Gastrocnemius medialis (tissue), 4 donors: Measurements from ENCODE around the gene CLVS2. TPM values are rescaled to one million over a fixed set of nuclear protein-coding genes. Genes with fewer than 3 reads are reported as not detected.

Experiments used
- ATAC-seq, 2 donors: fragments of 150-250 bp; one replicate each; pipeline ENCODE4 v1.9.1; 2016
- DNase-seq, 2 donors: peaks; one replicate each; pipeline ENCODE4 v3.0.0-alpha.2; 2019
- H3K27ac ChIP-seq, 4 donors: fragments of 200-600 bp; sonication (generic); 1 replicate in 1 of 4; 2 replicates in 3 of 4; pipeline ENCODE4 v1.5.1; 2016 to 2018; ENCODE audit warnings: mild to moderate bottlenecking in 2 of 4, moderate library complexity in 1 of 4
- H3K27me3 ChIP-seq, 3 donors: fragments of 200-600 bp; sonication (generic) in 2 of 3; 1 replicate in 1 of 3; 2 replicates in 2 of 3; pipeline versions ENCODE4 v1.5.1 to v1.6.0; 2016 to 2019; ENCODE audit warnings: mild to moderate bottlenecking in 1 of 3, moderate library complexity in 1 of 3
- H3K36me3 ChIP-seq, 2 donors: fragments of 200-600 bp; sonication (generic) in 1 of 2; one replicate each; pipeline ENCODE4 v1.5.1; 2017 to 2018
- H3K4me1 ChIP-seq, 2 donors: fragments of 200-600 bp; sonication (generic) in 1 of 2; one replicate each; pipeline ENCODE4 v1.5.1; 2016 to 2017; ENCODE audit warnings: mild to moderate bottlenecking in 2 of 2
- H3K4me3 ChIP-seq, 4 donors: fragments of 200-600 bp; sonication (generic) in 3 of 4; 1 replicate in 1 of 4; 2 replicates in 3 of 4; pipeline ENCODE4 v1.5.1; 2016 to 2019; ENCODE audit warnings: mild to moderate bottlenecking in 2 of 4
- H3K9me3 ChIP-seq, 3 donors: fragments of 200-600 bp; sonication (generic) in 2 of 3; 1 replicate in 1 of 3; 2 replicates in 2 of 3; pipeline ENCODE4 v1.5.1; 2016 to 2019
- POLR2A ChIP-seq, 2 donors: fragments of 450-650 bp; IDR thresholded peaks; one replicate each; pipeline ENCODE4 v1.6.1; 2017; ENCODE audit warnings: antibody characterized with exemption in 2 of 2, mild to moderate bottlenecking in 2 of 2, moderate library complexity in 2 of 2
- in situ Hi-C, 4 donors: fragments of 200-750 bp; cut with MboI; loops; one replicate each; pipeline versions ENCODE4 v1.15.0 to v1.8.0; 2017; ENCODE audit warnings: low sequenced_read_pairs in 4 of 4
- intact Hi-C: fragments of 100-400 bp; cut with DNase I; formaldehyde crosslinking; loops from one replicate; pipeline ENCODE4 v1.15.1; 2023; ENCODE audit warnings: low total_unique reads
- total RNA-seq, 4 donors: library from RNA; depleted of rRNA; stranded (reverse); fragments of >200 nt; gene quantifications; one replicate each; pipeline versions ENCODE4 v1.1.0 to v1.2.3, GENCODE V29; 2016
- TF ChIP-seq, protein P1 (sequence below), 5 experiments: fragments of 450-650 bp in 3 of 5; fragments of 200-600 bp in 2 of 5; sonication (generic) in 2 of 5; IDR thresholded peaks in 4 of 5; conservative IDR thresholded peaks in 1 of 5; 1 replicate in 4 of 5; 2 replicates in 1 of 5; pipeline ENCODE4 v1.5.1; 2016 to 2019; ENCODE audit warnings: antibody characterized with exemption in 5 of 5, mild to moderate bottlenecking in 3 of 5, moderate library complexity in 3 of 5

The CLVS2 gene
- total RNA-seq, 4 donors from 2014 or later: 0.20 to 0.88 (median 0.61) TPM

GRCh38 chr6:123091091-123091895 is 95.3 kb downstream of the CLVS2 start:
- Histone ChIP-seq H3K9me3 (no peaks in the 10 kb centered on the region), H3K36me3 (no peaks in the 10 kb centered on the region), H3K4me1 (peaks cover 29 to 38% of the 10 kb centered on the region in 2 donors), H3K4me3 (peak overlapping the region in 3 of 4 donors; percentile 1 to 39 (median 15)), H3K27ac (peak overlapping the region; percentile 79 to 91 (median 85)), H3K27me3 (no peaks in the 10 kb centered on the region)
- in situ Hi-C loops: no loop called here
- ATAC-seq (peak; percentile 93 to 94), DNase-seq (peak; percentile 70 to 75)
- intact Hi-C loops: loop anchor here (2.0 to 10.0 kb wide), 4 partner anchors 76 to 296 kb away; no protein-coding TSS in a partner anchor
- TF ChIP-seq, protein P1, sequence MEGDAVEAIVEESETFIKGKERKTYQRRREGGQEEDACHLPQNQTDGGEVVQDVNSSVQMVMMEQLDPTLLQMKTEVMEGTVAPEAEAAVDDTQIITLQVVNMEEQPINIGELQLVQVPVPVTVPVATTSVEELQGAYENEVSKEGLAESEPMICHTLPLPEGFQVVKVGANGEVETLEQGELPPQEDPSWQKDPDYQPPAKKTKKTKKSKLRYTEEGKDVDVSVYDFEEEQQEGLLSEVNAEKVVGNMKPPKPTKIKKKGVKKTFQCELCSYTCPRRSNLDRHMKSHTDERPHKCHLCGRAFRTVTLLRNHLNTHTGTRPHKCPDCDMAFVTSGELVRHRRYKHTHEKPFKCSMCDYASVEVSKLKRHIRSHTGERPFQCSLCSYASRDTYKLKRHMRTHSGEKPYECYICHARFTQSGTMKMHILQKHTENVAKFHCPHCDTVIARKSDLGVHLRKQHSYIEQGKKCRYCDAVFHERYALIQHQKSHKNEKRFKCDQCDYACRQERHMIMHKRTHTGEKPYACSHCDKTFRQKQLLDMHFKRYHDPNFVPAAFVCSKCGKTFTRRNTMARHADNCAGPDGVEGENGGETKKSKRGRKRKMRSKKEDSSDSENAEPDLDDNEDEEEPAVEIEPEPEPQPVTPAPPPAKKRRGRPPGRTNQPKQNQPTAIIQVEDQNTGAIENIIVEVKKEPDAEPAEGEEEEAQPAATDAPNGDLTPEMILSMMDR (IDR thresholded peaks at IDR 0.05 in 4 of 5, conservative IDR thresholded peaks at IDR 0.05 in 1 of 5): no peak
- TF ChIP-seq POLR2A (IDR thresholded peaks at IDR 0.05): peak; percentile 30 to 59

- H3K4me1 ChIP-seq: peaks cover 29 to 38% of the 10 kb centered on the region in 2 donors
- intact Hi-C loops (loop anchor here (2.0 to 10.0 kb wide), 4 partner anchors 75 to 297 kb away; no protein-coding TSS in a partner anchor), in situ Hi-C loops (no loop called here)
- DNase-seq (no peak), ATAC-seq (no peak)
- no peak for TF ChIP-seq POLR2A (IDR thresholded peaks at IDR 0.05)
- TF ChIP-seq, protein P1 (IDR thresholded peaks at IDR 0.05 in 4 of 5, conservative IDR thresholded peaks at IDR 0.05 in 1 of 5): no peak
- H3K36me3 ChIP-seq: no peaks in the 10 kb centered on the region
- peak overlapping the region in 1 of 4 donors; percentile 15 for H3K4me3 ChIP-seq
- H3K27ac ChIP-seq: peak overlapping the region; percentile 79 to 91 (median 85)
- no peaks in the 10 kb centered on the region for H3K9me3 ChIP-seq
- H3K27me3 ChIP-seq: no peaks in the 10 kb centered on the region
Observed at GRCh38 chr6:123091896-123092271, 95.8 kb downstream of the CLVS2 start.

- TF ChIP-seq, protein P1 (IDR thresholded peaks at IDR 0.05 in 4 of 5, conservative IDR thresholded peaks at IDR 0.05 in 1 of 5): no peak
- no peak for TF ChIP-seq POLR2A (IDR thresholded peaks at IDR 0.05)
- intact Hi-C loops (loop anchor here (5.0 to 10.0 kb wide), 3 partner anchors 73 to 300 kb away; no protein-coding TSS in a partner anchor), in situ Hi-C loops (no loop called here)
- Histone ChIP-seq H3K27ac (no peak overlapping the region), H3K4me3 (no peak overlapping the region), H3K4me1 (peaks cover 32 to 47% of the 10 kb centered on the region in 2 donors), H3K27me3 (no peaks in the 10 kb centered on the region), H3K9me3 (no peaks in the 10 kb centered on the region), H3K36me3 (no peaks in the 10 kb centered on the region)
- ATAC-seq (no peak), DNase-seq (no peak)
Observed at GRCh38 chr6:123094795-123095194, 98.8 kb downstream of the CLVS2 start.

- peak in 1 of 2 donors; percentile 17 for TF ChIP-seq POLR2A (IDR thresholded peaks at IDR 0.05)
- TF ChIP-seq, protein P1 (IDR thresholded peaks at IDR 0.05 in 4 of 5, conservative IDR thresholded peaks at IDR 0.05 in 1 of 5): no peak
- Histone ChIP-seq H3K27me3 (no peaks in the 10 kb centered on the region), H3K4me1 (no peaks in the 10 kb centered on the region), H3K9me3 (no peaks in the 10 kb centered on the region), H3K36me3 (no peaks in the 10 kb centered on the region), H3K27ac (peak overlapping the region in 3 of 4 donors; percentile 12 to 49 (median 31)), H3K4me3 (peak overlapping the region in 1 of 4 donors; percentile 39)
- intact Hi-C loops (no loop called here), in situ Hi-C loops (no loop called here)
- DNase-seq (no peak), ATAC-seq (peak; percentile 85 to 91)
Observed at GRCh38 chr6:123105561-123105960, 109.5 kb downstream of the CLVS2 start.
